ENCODE results near the gene GBP2.
"Not testable (repeated sequence)": the region's sequence is repeated elsewhere in the genome, so short reads cannot be mapped to it uniquely, and the experiment has no call there.

The GBP2 gene

DNA sequence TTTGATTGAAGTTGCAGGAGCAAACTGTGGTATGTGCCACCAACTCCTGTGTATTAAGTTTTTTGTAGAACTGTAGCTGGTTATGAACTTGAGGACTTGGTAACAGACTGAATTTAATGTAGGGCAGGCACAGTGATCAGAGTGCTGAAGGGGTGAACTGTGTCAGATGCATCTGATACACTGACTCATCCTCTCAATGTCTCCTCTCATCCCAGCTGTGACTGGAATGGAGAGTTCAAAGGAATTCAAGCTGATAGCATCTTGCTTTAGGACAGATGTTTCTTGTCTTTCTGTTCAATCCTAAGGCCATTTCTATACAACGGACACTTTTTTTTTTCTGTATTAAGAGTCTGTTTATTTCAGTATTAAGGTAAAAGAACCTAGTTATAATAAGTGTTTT is 36.0 kb downstream of the GBP2 start:
- H3K9me3 ChIP-seq = no peaks in the 10 kb centered on the region
- H3K9ac ChIP-seq = no peak overlapping the region
- TF ChIP-seq Cebpa-rat (IDR thresholded peaks at IDR 0.05) = no peak
- H3K27ac ChIP-seq = no peak overlapping the region
- H3K4me1 ChIP-seq = no peaks in the 10 kb centered on the region
- H3K27me3 ChIP-seq = no peaks in the 10 kb centered on the region
- no peak overlapping the region for H3K4me2 ChIP-seq
- no peaks in the 10 kb centered on the region for H4K20me1 ChIP-seq
- no peaks in the 10 kb centered on the region for H3K36me3 ChIP-seq
- H3K4me3 ChIP-seq = no peak overlapping the region

DNA sequence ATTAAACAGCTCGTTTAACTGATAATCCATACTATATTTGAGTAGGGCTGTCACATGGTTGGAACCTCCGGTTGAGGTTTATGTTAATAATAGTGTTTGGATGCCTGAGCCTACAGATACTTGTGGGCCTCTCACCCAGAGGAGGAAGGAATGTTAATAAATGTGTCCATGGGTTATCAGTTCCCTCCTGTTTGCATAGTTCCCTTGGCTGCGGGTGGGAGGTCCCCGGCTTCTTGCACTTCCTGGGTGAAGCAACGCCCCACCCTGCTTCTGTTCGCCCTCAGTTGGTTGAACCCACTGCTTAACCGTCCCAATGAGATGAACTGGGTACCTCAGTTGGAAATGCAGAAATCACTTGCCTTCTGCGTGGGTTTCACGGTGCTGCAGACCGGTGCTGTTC is 37.3 kb downstream of the GBP2 start:
- H3K9me3 ChIP-seq = no peaks in the 10 kb centered on the region
- no peaks in the 10 kb centered on the region for H4K20me1 ChIP-seq
- TF ChIP-seq Cebpa-rat (IDR thresholded peaks at IDR 0.05) = no peak
- no peak overlapping the region for H3K27ac ChIP-seq
- no peaks in the 10 kb centered on the region for H3K4me1 ChIP-seq
- H3K4me3 ChIP-seq = no peak overlapping the region
- H3K9ac ChIP-seq = no peak overlapping the region
- H3K36me3 ChIP-seq = no peaks in the 10 kb centered on the region
- no peak overlapping the region for H3K4me2 ChIP-seq
- H3K27me3 ChIP-seq = no peaks in the 10 kb centered on the region

DNA sequence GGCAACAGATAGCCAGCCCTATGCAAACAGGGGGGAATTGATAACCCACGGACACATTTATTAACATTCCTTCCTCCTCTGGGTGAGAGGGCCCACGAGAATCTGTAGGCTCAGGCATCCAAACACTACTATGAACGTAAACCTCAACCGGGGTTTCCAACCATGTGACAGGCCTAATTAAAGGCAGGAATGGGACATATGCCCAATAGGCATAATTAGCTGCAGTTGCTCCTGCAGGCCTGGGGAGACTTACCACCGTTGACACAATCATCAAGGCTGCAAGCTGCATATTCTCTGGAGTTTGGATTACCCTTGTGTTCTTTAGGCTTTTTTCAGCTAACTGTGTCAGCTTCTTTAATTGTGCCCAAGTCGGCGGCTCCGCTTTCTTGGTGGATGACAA is 38.7 kb downstream of the GBP2 start:
- H4K20me1 ChIP-seq = no peaks in the 10 kb centered on the region
- no peak overlapping the region for H3K9ac ChIP-seq
- no peak overlapping the region for H3K4me2 ChIP-seq
- H3K4me1 ChIP-seq = no peaks in the 10 kb centered on the region
- H3K4me3 ChIP-seq = no peak overlapping the region
- no peak for TF ChIP-seq Cebpa-rat (IDR thresholded peaks at IDR 0.05)
- no peaks in the 10 kb centered on the region for H3K36me3 ChIP-seq
- H3K27me3 ChIP-seq = no peaks in the 10 kb centered on the region
- H3K27ac ChIP-seq = no peak overlapping the region
- no peaks in the 10 kb centered on the region for H3K9me3 ChIP-seq

DNA sequence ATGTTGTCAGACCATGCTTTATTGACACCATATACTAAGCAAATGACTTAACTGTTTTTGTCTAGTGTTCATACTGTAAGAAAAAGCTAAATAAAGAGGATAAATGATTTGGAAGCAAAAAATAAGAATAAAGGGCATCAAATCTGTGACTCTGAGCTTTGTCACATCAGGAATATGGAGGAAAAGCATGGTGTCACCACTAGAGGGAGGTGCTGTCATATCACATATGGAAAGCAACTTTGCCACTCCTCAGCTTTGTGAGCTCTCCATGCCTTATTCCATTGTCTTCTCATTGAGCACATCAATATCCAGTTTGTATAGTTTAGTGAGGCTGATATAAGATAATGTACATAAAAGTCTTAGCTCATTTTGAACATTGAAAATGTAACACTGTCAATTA is 40.1 kb downstream of the GBP2 start:
- Histone ChIP-seq H3K27me3 (no peaks in the 10 kb centered on the region), H4K20me1 (no peaks in the 10 kb centered on the region), H3K4me2 (no peak overlapping the region), H3K9me3 (peaks cover 6% of the 10 kb centered on the region; the same call in 1 of the 2 replicates), H3K4me3 (no peak overlapping the region), H3K27ac (no peak overlapping the region), H3K9ac (no peak overlapping the region), H3K4me1 (no peaks in the 10 kb centered on the region), H3K36me3 (no peaks in the 10 kb centered on the region)
- TF ChIP-seq Cebpa-rat (IDR thresholded peaks at IDR 0.05) = no peak

DNA sequence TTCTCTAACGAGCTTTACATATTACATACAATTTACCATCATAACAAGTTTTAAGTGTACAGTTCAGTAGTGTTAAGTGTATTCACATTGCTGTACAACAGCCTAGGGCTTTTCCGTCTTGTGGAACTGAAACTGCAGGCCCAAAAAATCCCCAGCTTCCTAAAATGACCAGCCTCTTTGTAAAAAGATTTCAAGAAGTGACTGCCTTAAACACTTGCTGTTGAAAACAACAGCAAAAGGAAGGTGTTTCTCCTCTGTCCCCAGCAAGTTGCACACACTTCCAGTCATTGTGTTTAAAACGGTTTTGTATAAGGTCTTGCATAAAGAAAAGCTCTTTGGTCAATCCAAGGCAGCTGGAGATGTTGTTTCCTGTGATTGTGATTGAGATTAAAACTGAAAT is 44.9 kb downstream of the GBP2 start:
- Histone ChIP-seq H3K27me3 (no peaks in the 10 kb centered on the region), H4K20me1 (no peaks in the 10 kb centered on the region), H3K9me3 (peaks cover 18% of the 10 kb centered on the region), H3K36me3 (no peaks in the 10 kb centered on the region), H3K4me1 (no peaks in the 10 kb centered on the region), H3K27ac (no peak overlapping the region), H3K9ac (no peak overlapping the region), H3K4me3 (no peak overlapping the region), H3K4me2 (no peak overlapping the region)
- TF ChIP-seq Cebpa-rat (IDR thresholded peaks at IDR 0.05) = no peak

DNA sequence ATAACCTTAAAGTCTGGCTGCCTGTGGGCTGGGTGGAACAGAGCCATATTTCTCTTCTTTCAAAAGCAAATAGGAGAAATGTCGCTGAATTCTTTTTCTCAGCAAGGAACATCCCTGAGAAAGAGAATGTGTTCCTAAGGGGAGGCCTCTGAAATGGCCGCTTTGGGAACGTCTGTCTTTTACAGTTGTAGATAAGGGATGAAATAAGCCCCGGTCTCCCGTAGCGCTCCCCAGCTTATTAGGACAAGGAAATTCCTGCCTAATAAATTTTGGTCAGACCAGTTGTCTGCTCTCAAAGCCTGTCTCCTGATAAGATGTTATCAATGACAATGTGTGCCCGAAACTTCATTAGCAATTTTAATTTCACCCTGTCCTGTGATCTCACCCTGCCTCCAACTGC is 45.8 kb downstream of the GBP2 start:
- not testable (repeated sequence) for H3K4me2 ChIP-seq, H3K9ac ChIP-seq, H3K27me3 ChIP-seq

DNA sequence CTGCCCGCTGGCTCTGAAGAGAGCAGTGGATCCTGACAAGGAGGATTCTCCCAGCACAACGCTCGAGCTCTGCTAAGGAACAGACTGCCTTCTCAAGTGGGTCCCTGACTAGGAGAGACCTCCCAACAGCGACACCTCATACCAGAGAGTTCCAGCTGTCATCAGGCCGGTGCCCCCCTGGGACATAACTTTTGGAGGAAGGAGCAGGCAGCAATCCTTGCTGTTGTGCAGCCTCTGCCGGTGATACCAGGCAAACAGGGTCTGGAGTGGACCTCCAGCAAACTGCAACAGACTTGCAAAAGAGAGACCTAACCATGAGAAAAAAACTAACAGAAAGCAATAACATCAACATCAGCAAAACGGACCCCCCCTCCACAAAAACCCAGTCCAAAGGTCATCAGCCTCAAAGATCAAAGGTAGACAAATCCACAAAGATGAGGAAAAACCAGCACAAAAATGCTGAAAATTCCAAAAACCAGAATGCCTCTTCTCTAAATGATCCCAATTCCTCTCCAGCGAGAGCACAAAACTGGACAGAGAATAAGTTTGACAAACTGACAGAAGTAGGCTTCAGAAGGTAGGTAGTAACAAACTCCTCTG is 53.3 kb downstream of the GBP2 start:
- not testable (repeated sequence) for H3K4me3 ChIP-seq, H3K9me3 ChIP-seq, H3K27me3 ChIP-seq, H3K9ac ChIP-seq, H4K20me1 ChIP-seq, H3K36me3 ChIP-seq, H3K4me1 ChIP-seq, H3K27ac ChIP-seq, H3K4me2 ChIP-seq

More for the DNA sequence above, 45.8 kb downstream of the GBP2 start:
- peaks cover 18% of the 10 kb centered on the region for H3K9me3 ChIP-seq
- H3K27ac ChIP-seq, H3K4me3 ChIP-seq, H3K4me1 ChIP-seq, H4K20me1 ChIP-seq, H3K36me3 ChIP-seq: not testable (repeated sequence)

DNA sequence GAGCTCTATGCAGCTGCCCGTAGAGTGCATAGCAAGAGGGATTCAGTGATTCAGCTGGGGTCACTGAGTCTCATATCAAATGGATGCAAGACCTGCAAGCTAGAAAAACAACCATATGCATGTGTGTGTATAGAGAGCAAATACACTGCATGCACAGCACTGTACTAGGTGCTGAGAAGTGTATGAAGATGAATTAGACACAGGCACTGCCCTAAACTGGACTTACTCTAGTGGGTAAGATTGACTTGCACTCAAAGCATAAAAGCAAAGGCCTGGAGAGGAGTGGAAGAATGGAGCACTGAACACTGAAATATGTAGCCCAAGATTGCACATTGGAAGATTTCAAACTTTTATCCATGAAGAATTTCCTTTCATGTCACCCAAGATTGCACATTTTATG is 55.4 kb downstream of the GBP2 start:
- Histone ChIP-seq H3K4me3 (no peak overlapping the region), H3K4me1 (peaks cover 2% of the 10 kb centered on the region; the same call in 1 of the 2 replicates)

DNA sequence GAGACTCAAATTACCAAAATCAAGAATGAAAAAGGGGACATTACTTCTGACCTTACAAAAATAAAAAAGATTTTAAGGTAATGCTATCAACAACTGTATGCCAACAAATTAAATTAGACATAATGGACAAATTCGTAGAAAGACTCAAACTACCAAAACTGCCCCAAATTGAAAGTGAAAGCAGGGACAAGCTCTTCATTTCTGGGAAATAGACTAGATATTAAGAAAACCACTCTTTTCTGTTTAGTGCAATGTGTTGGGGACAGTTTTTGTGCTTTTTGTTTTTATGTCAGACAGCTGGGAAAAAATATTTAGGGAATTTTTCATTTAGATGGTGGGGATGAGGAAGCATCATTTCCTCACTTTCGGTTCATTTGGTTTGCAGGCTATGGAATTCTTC is 56.0 kb downstream of the GBP2 start:
- Histone ChIP-seq H3K27me3 (no peaks in the 10 kb centered on the region), H4K20me1 (no peaks in the 10 kb centered on the region), H3K9me3 (peaks cover 8% of the 10 kb centered on the region; the same call in 1 of the 2 replicates), H3K36me3 (no peaks in the 10 kb centered on the region), H3K4me3 (no peak overlapping the region), H3K4me2 (peak overlapping the region; percentile 60), H3K9ac (no peak overlapping the region), H3K4me1 (peaks cover 8% of the 10 kb centered on the region; the same call in 1 of the 2 replicates), H3K27ac (no peak overlapping the region)
- no peak for TF ChIP-seq Cebpa-rat (IDR thresholded peaks at IDR 0.05)

More for the DNA sequence above, 55.4 kb downstream of the GBP2 start:
- no peaks in the 10 kb centered on the region for H3K27me3 ChIP-seq
- peaks cover 8% of the 10 kb centered on the region; the same call in 1 of the 2 replicates for H3K9me3 ChIP-seq
- no peak for TF ChIP-seq Cebpa-rat (IDR thresholded peaks at IDR 0.05)
- H3K4me2 ChIP-seq = no peak overlapping the region; the same call in 1 of the 2 replicates
- H3K36me3 ChIP-seq = no peaks in the 10 kb centered on the region
- H3K9ac ChIP-seq = no peak overlapping the region
- no peak overlapping the region for H3K27ac ChIP-seq
- no peaks in the 10 kb centered on the region for H4K20me1 ChIP-seq

DNA sequence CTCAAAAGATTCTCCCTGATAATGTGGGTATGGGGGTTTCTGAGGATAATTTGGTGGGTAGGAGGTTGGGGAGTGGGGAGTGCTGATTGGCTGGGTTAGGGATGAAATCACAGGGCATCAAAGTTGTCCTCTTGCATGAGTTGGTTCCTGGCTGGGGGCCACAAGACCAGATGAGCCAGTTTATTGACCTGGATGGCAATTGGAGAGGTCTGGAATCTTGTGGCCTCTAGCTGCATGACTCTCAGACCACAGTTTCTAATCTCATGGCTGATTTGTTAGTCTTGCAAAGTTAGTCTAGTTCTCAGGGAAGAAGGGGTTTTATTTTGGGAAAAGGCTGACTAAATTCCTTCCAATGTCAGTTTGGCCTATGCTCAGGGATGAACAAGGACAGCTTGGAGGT is 57.6 kb downstream of the GBP2 start:
- Histone ChIP-seq H3K4me3 (no peak overlapping the region), H3K4me1 (peaks cover 15% of the 10 kb centered on the region), H3K36me3 (no peaks in the 10 kb centered on the region), H3K27ac (no peak overlapping the region), H3K27me3 (no peaks in the 10 kb centered on the region), H4K20me1 (no peaks in the 10 kb centered on the region), H3K4me2 (no peak overlapping the region), H3K9me3 (no peaks in the 10 kb centered on the region), H3K9ac (no peak overlapping the region)
- no peak for TF ChIP-seq Cebpa-rat (IDR thresholded peaks at IDR 0.05)
